ENCODE measurements around the gene HOXC5.

The HOXC5 gene

DNA sequence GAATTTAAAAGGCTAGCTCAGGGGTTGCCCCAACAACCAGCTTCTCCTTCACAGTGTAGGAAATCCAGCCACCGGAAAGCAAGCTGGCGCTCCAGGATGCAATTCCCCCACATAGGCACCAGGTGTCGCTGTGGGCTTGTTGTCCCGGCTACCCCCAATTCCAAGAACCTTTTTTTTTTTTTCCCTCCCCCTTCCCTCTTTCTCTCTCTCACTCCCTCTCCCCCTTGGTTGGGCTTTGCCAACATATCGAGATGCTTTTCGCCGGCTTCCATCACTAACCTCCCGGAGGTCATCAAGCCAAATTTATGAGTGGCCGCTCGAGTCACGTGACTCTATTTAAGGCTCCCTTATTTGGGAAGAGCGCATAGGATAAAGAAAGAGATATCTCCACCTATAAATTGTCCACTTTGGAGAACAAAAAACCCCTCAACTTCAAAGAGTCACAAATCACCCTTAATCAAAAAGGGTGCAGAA is at the start of gene HOXC5:
Gene HOXC5 (plus strand): TSS at position 424 of the 474 bp plus-strand sequence. CDS start 73 bp downstream, outside the sequence.
- no peak for DNase-seq (ENCODE audit: low read depth)

DNA sequence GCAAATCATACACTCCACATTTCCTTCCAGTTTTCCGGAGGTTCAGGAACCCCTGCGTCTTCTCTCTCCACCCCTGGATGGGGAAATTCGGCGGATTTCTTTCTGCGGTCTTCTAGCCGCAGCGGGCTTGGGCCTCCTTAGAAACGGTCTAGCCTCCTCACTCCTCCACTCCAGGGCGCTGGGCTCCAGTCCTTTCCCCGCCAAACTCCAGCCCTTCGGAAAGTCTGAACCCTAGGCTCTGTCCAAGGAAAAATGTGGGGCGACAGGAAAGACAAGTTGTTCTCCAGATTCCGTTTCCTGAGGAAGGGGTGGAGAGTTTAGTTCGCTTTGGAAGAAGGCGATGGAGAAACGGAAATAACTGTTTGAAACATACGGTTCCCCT is 49.3 kb upstream of the HOXC5 start:
- no peak for DNase-seq (ENCODE audit: low read depth)

- peak; percentile 78 for DNase-seq (ENCODE audit: low read depth)
Observed at GRCh38 chr12:53983950-53984572, 48.8 kb upstream of the HOXC5 start.

GRCh38 chr12:53984901-53985691 is 47.8 kb upstream of the HOXC5 start, which contains the start of gene HOXC10:
Gene HOXC10, plus strand, starts transcription at chr12:53985146. Its CDS starts 114 bp downstream, at chr12:53985260.
- DNase-seq (ENCODE audit: low read depth): peak; percentile 95

DNA sequence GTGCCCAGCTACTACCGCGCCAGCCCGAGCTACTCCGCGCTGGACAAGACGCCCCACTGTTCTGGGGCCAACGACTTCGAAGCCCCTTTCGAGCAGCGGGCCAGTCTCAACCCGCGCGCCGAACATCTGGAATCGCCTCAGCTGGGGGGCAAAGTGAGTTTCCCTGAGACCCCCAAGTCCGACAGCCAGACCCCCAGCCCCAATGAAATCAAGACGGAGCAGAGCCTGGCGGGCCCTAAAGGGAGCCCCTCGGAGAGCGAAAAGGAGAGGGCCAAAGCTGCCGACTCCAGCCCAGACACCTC is 47.2 kb upstream of the HOXC5 start:
- DNase-seq (ENCODE audit: low read depth): no peak

DNA sequence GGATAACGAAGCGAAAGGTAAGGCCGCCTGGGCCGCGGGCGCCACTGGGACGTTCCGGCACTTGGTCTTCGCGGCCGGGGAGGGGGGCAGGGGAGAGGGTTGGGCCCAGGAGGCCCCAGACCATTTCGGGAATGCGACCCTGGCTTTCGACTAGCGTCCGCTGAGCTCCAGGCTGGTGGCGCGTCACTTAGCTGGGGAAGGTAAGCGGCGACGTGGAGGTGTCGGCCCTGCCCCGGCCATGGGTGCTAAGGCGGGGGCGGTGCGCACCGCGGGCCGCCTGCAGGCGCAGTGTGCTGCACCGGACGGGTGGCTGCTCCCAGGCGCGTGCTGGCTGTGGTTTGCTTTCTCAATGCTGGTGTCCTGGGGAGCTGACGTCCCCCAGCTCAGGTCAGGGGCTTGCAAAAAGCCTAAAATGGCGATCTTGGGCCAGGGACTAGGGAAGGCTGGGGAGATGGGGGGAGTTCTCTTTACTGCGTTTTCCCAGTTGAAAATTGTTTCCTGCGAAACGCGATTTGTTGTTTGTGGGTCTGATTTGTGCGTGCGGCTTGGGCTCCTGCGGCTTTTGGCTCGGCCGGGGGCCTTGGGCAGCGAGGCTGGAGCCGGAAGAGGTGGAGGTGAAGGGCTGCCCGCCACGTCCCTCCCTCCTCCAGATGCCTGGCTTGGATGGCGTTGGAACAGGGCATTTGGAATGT is 46.7 kb upstream of the HOXC5 start:
- no peak for DNase-seq (ENCODE audit: low read depth)

DNA sequence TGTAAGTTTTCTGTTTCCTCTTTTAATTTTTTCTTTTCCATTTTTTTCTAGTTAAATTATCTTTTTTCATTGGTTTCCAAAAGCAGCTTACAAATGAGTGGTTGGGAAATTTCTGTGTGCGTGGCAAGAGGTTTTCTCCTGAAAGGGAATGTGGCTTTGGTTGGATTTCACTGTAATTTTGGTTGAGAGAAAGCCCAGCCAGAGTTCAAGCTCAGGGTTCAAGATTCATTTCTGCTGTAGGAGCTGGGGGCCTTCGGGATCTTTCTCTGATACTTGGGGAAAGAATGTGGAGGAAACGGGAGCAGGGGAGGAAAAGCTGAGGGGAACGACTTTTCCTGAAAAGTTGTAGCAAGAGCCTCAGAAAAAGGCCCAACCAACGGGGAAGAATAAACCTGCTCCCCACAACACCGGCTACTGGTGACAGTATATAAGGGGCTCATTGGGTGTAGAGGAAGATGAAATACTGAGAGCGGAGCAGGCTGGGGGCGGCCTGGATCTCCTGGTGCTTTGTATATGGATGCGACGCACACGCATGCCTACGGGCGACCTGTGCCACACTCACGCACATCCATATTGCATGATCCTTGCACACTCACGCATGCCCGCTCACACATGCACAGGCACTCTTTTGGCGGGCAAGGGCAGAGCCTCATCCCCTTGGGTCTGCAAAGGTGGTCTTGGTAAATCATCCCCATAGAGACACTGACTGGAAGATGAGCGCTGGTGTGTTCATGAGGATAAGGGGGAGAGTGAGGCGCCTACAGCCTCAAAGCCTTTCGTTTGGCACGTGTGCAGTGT is 46.0 kb upstream of the HOXC5 start:
- DNase-seq (ENCODE audit: low read depth): no peak

- no peak for DNase-seq (ENCODE audit: low read depth)
Observed at GRCh38 chr12:53987787-53988230, 45.0 kb upstream of the HOXC5 start.

- no peak for DNase-seq (ENCODE audit: low read depth)
Observed at GRCh38 chr12:53988541-53989226, 44.2 kb upstream of the HOXC5 start.

DNA sequence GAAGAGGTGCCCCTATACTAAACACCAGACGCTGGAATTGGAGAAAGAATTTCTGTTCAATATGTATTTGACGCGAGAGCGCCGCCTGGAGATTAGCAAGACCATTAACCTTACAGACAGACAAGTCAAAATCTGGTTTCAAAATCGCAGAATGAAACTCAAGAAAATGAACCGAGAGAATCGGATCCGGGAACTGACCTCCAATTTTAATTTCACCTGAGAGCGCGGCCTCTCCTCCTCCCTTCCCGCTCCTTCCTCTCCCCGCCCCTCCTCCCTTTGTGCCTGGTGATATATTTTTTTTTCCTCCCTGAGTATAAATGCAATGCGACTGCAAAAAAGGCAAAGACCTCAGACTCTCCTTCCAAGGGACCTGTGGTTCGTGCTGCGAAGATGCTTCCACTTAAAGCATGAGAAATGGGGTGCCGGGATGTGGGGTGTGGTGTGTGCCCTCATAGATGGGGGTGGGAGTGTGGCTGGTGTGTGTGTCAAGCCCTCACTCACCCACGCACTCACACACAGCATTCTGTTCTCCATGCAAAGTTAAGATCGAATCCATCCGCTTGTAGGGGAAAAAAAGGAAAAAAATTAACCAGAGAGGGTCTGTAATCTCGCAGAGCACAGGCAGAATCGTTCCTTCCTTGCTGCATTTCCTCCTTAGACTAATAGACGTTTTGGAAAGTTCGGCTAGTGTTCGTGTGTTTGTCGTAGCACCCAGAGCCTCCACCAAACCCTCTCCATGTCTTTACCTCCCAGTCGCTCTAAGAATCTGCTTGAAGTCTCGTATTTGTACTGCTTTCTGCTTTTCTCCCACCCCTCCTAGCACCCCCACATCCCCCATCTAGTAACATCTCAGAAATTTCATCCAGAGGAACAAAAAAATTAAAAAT is 43.4 kb upstream of the HOXC5 start:
- no peak for DNase-seq (ENCODE audit: low read depth)

- no peak for DNase-seq (ENCODE audit: low read depth)
Observed at GRCh38 chr12:53990311-53991076, 42.4 kb upstream of the HOXC5 start.

- peak; percentile 78 for DNase-seq (ENCODE audit: low read depth)
Observed at GRCh38 chr12:53991077-53991460, 41.8 kb upstream of the HOXC5 start.

DNA sequence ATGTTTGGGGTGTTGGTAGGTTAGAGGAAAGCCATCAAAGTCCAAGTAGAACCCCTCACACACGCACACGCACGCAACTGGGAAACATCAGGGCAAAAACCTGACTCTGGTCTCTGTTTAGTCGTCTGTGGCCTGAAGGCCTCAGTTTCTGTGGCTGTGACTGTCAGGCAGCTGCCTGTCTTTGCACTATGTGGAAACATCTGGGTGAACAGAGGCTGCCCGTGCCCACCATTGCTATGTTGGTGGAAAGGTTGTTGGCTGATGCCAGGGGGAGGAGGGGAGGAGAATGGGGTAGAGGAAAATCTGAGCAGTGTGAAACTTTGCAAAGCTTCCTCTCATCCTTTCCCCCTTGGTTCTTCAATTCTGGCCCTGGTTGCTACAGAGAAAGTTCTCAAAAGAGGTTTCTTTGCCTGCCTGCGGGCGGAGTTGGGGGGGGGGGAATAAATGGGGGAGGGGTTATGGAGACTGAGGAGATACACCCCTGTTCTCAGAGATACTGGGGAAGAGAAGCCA is 40.4 kb upstream of the HOXC5 start:
- no peak for DNase-seq (ENCODE audit: low read depth)

DNA sequence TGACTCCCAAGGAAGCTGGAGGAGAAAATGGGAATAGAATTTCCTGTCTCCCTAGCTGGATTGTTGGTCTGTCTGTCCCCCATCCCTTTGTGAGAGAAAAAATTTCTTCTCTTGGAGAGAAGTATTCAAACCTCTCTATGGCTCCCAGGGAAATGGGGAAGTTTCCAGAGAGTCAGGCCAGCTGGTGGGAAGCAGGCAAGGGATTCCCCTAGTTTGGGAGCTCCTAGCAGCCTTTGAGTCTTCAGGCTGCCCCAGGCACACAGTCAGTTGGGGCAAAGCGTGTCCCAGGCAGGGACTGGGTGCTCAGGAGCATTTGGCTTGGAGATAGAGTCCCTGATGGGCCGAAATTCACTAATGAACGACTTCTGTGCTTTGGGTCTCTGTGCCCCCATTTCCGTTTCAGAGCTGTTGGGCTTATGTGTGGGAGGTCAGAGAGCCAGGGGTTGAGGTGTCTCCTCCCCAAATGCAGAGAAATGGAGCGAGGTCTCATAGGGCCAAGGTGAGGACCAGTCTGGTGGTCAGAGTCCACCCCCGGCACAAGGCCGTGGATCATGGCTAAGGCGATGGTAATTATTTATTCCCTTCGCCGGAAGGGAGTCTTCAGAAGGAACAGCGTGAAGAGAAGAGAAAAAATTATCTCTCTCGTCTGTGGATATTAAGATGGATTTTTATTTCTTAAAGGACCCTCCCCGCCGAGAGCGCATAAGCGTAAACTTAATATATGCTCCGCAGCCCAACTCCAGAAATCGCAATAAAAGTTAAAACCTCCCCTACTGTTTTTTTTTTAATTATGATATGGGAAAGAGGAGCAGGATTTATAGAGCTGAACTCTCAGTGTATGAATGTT is 39.5 kb upstream of the HOXC5 start:
- no peak for DNase-seq (ENCODE audit: low read depth)

DNA sequence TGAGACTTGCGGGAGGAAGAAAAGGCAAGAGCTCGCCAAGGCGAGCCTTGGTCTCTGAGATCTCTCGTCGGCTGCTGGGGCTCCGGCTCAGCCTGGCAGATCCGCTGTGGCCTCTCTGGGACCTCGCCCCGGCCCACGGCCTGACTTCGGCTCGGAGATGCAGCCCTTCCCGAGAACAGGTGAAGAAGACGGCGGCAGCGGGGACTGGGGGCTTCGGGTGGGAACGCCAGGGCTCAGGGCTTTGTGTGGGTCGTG is 38.9 kb upstream of the HOXC5 start:
- no peak for DNase-seq (ENCODE audit: low read depth)

DNA sequence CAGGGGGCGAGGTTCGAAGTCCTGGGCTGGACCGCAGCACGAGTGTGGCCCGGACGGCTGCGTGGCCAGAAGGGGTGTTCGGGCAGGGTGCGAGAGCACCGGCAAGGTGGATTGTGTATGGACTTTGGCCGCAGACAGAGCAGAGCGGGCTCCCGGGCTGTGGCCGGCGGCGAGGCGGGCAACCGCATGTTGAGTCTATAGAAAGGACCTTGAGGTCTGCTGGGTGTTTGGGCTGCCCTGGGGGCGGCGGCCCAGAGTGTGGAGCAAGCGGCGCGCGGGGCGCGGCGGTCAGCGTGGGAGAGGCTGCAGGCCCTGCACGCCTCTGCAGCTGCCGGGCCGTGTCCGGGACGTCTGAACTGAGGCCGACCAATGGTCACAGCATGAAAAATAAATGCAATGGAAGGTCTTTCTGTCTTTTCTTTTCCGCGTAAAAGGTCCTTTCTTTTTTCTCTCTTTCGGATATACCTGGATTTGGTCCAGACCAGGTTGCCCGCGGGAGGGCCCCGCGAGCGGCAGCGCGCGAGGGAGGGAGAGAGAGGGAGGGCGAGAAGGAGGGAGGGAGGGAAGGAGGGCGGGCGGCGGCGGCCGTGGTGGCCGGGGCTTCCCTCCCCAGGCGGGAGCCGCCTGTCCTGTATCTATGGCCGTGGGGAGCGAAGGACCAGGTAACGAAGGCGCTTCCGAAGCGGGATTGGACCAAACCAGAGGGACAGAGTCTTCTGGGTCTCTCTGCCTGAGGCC is 38.4 kb upstream of the HOXC5 start:
- DNase-seq (ENCODE audit: low read depth): no peak

- no peak for DNase-seq (ENCODE audit: low read depth)
Observed at GRCh38 chr12:53995002-53995377, 37.9 kb upstream of the HOXC5 start.

All from HS-5 (cell line).